Measurements from ENCODE around the gene APOL3.
"Not testable (repeated sequence)": the region's sequence is repeated elsewhere in the genome, so short reads cannot be mapped to it uniquely, and the experiment has no call there.

APOL3 gene, protein sequence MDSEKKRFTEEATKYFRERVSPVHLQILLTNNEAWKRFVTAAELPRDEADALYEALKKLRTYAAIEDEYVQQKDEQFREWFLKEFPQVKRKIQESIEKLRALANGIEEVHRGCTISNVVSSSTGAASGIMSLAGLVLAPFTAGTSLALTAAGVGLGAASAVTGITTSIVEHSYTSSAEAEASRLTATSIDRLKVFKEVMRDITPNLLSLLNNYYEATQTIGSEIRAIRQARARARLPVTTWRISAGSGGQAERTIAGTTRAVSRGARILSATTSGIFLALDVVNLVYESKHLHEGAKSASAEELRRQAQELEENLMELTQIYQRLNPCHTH

DNA sequence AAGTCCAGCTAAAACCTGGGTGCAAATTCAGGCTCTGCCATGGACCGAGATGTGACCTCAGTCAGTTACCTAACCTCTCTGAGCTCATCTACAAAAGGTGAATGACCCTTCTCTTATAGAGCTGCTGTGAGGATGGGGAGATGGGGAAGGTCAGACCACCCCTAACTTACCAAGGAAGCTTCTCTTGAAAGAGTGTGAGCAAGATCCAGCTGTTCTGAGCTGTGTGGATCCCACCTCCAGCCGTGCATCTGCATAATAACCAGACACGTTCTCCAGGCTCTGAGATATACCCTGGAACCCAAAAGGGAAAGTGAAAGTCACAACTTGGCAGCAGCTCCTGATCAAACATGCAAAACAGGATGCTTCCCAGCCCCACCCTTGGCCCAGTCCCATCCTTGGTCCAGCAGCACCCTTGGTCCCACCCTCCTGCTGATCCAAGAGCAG, at the start of gene APOL3:
TSS of gene APOL3 (minus strand) at position 257 of the 444 bp plus-strand sequence. CDS start 11,700 bp downstream, outside the sequence.
- peak in 1 of 4 experiments; percentile 20 for DNase-seq (ENCODE audit: low read depth in 4 of 4, low spot score in 1 of 4)

DNA sequence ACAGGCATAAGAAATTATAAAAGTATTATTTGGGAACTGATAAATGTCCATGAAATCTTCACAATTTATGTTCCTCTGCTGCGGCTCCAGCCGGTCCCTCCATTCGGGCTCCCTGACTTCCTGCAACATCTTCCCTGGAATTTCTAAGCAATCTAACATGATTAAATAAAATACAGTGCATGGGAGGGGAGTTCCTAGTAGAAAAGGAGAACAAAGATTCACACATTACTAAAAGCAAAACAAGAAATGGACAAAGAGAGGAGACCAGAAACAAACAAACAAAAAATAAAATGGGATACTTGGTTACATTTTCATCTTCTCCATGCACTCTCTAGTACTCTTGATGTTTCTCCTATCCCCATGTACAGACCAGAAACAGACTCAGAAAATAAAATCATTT, 49.7 kb upstream of the APOL3 start:
- DNase-seq (ENCODE audit: low read depth in 4 of 4, low spot score in 1 of 4): no peak

DNA sequence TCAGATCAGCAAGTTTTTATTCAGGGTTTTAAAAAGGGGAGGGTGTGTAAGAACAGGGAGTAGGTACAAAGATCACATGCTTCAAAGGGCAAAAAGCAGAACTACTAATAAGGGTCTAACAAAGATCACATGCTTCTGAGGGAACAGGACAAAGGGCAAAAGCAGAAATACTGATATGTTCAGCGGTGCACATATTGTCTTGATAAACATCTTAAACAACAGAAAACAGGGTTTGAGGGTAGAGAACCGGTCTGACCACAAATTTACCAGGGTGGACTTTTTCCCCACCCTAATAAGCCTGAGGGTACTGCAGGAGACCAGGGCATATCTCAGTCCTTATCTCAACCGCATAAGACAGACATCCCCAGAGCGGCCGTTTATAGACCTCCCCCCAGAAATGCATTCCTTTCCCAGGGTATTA, 48.9 kb upstream of the APOL3 start:
- not testable (repeated sequence) for DNase-seq (ENCODE audit: low read depth in 4 of 4, low spot score in 1 of 4)

DNA sequence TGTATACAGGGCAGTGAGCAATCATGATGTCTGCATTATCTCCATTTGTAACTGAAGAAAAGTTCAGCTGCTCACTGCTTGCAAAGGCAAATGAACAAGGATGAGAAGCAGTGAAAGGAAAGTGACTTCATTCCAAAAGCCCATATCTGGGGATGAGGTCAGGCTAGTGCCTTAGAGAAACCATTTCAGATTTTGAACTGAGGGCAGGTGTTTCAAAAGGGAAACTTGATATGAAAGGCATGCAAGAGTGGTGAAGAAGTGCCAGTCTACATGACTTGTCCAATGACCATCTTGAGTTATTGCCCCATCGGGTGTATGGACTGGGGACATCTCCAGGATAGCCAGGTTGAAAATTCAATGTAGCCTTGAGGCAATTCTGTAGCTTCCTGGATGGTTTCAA, 48.4 kb upstream of the APOL3 start:
- no peak for DNase-seq (ENCODE audit: low read depth in 4 of 4, low spot score in 1 of 4)

DNA sequence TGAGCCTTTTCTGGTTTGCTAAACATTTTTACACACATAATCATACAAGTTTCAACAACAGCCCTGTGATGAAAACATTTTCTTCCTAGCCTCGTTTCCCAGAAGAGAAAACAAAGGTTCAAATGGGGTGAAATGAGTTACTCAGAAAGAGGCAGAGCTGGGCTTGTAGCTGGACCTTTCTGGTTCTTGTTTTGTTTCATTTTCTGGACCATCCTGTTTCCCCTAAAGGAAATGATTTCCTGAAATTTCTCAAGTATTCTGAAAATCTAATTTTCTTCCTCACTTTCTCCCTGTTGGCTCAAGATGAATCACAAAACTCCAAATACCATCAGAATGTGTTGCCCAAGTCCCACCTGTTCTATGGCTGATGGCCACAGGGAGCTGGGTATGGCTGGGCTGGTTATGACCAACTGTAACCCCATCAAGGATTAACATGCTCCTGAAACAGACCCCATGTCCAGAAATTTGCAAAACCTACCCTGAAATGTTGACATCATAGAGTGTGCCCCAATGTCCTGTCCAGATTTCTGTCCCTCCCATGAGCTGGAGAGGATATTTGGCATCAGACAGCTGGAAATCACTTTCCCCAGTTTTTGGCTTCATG, 47.7 kb upstream of the APOL3 start:
- no peak for DNase-seq (ENCODE audit: low read depth in 4 of 4, low spot score in 1 of 4)

DNA sequence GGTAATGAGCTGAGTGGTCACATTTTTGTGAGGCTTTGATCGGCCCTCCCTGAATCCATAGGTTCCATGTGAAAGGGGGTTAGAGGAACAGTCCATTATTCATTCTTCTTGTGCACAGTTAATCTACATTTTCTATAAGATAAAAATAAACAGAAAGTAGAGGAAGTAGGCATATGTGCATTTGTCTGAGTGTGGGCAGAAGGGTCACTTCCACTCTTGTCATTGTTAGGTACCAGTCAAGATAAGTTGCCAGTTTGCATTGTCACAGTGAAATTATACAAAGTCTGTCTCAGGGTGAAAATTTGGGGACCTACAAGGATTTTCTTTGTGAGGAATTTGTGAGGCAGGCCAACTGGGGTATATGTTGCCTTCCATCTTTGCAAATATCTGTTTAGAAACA, 45.7 kb upstream of the APOL3 start:
- DNase-seq (ENCODE audit: low read depth in 4 of 4, low spot score in 1 of 4): no peak

DNA sequence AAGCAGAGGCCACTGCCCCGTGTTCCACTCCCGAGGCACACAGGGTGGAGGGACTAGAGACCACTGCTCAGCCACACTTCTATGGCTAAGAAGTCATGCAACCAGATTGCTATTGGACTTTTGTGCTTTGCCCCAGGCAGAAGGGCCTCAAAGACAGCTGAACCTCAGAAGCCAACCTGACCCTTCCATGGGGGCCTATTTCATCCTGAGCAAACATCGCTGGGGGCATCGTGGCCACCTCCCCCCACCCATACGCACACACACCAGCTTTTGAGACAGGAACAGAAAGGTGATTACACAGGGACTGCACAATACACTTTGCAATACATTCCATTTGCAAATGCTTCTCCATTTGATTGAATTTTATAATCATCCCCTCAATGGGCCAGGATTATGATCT, 45.0 kb upstream of the APOL3 start:
- DNase-seq (ENCODE audit: low read depth in 4 of 4, low spot score in 1 of 4): not testable (repeated sequence)

DNA sequence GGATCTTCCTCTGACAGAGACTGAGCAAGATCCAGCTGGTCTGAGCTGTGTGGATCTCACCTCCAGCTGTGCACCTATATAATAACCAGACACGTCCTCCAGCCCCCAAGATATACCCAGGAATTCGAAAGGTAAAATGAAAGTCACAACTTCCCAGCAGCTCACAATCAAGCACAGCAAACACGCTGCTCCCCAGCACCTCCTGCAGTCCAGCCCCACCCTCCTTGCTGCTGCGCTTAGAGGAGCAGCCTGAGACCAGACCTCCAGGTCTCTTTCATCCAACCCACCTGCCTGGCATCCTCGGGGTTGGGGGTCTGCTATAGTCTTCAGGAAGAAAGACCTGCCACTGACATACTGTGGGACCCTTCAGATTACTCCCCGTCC, 44.1 kb upstream of the APOL3 start:
- no peak for DNase-seq (ENCODE audit: low read depth in 4 of 4, low spot score in 1 of 4)

DNA sequence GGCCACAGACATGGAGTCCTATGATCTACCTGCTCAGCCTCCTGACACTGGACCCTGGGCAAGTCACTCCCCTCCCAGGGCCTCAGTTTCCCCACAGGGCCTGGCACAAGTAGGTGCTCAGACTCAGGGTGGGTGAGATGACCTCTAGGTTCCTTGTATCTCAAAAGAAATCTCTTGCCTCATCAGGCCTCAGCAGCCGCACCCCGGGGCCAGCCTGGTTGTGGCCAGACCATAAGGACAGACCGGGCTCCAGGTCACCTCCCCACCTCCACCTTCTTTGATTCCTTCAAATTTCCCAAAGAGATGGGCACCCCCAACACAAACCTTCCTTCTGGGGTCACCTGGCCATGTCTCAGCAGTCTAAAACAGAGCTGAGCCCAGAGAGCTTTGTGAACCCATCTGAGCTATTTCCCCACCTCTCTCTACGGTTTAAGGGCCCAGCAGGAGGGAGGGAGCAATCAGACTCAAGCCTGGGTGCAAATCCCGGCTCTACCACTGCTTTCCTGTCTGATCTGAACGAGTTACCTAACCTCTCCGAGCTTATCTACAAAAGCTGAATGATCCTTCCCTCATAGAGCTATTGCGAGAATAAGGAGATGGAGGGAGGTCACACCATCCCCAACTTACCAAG, 43.6 kb upstream of the APOL3 start:
- no peak for DNase-seq (ENCODE audit: low read depth in 4 of 4, low spot score in 1 of 4)

DNA sequence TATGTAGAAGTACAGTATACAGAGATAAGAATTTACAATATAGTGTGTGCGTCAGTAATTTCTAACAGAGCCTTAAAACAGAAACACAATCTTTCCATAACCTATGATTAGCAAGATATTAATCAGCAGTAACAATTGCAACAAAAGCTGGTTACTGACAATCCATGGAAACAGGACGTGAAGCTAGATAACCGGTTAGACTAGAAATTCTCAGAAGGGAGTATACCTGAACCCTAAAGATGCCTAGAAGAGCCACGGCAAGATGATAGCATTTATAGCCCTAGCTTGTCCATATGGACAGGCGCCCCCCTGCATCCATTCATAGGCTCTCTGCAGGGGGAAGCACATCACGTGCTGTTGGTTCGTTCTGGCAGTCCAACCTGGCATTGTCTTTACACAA, 42.9 kb upstream of the APOL3 start:
- DNase-seq (ENCODE audit: low read depth in 4 of 4, low spot score in 1 of 4): not testable (repeated sequence)

DNA sequence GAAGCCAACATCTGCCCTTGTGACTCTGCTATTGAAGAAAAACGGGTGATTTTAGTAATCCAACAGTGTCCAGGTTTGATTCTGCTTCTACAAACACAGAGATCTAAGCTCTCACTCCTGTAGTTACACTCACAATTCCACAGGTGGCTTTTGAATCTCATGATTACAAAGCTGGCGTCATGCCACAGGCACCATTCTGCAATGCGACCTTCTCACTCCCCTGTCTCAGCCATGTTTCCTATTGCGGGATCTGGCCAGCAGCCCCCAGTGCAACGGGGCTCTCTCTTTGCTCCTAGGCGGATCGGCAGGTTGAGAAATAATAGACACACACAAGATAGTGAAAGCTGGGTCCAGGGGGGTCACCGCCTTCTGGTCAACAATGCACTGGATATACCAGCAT, 42.4 kb upstream of the APOL3 start:
- DNase-seq (ENCODE audit: low read depth in 4 of 4, low spot score in 1 of 4): not testable (repeated sequence)

DNA sequence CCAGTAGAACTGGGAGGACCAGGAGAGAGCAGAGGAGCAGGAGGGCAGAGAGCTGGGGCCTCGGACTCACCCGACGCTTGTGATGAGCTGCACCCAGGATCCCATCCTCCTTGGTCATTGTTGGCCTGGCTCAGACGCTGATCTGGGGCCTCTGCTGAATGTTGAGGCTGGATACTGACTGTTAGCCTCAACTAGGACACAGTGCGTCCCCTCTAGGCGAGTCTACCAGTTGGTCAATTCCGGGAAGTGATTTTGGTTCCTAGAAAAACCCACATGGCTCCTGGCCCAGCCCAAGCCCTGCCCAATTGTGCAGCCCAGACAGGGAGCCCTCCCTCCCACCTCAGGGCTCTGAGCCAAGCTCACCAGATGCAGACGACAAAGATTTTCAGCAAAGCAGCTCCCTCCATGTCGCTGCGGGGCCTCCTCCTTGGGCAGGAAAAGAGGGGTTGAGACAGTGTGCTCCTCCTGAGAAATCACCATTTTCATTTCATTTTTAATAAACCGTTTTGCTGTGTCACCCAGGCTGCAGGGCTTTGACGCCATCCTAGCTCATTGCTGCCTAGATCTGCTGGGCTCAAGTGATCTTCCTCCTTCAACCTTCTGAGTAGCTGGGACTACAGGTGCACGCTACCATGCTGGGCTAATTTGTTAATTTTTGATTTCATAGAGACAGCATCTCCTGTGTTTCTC, 41.2 kb upstream of the APOL3 start, which contains the start of gene APOL4:
TSS of gene APOL4 (minus strand) at position 180 of the 690 bp plus-strand sequence. CDS start at position 105, 75 bp downstream.
- DNase-seq (ENCODE audit: low read depth in 4 of 4, low spot score in 1 of 4): no peak

DNA sequence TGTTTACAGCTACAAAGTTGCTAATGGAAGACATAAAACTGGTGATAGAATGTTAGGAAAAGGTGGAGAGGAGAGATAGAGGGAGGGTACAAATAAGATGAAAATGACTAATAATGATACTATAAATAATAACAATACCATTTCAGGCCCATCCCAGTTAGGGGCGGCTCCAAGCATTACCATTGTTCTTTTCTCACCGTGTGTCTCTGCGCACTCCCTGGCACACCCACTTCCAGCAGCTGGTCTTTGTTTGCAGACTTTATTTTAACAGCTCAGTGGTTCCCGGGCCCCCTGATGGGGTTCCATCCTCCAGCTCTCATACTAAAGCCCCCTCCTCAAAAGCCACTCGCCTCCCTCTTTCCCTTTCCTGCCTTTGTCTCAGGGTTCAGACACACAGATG, 40.5 kb upstream of the APOL3 start:
- DNase-seq (ENCODE audit: low read depth in 4 of 4, low spot score in 1 of 4): not testable (repeated sequence)

DNA sequence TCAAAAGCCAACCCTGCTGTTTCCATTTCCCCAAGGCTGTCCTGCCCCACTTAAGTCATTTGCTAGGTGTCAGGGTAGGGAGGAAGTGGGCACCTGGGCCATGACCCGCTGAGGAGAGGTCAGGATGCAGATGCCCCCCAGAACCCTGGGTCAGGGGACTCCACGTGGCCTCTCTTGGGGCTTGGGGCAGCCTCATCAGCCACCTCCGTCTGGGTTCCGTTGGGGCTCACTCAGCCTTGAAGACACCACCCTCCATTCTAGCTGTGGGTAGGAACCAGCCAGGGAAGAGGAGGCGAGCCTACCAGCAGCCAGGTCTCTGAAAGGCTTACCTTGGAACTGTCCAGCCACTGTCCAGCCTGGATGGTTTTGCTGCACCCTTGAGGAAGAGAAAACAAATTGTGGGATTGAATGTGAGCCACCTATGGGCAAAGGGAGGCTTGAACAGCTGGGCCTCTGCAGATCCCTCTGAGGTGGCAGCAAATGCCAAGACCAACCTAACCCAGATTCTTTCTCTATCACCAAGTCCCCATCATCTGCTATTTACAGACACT, 38.5 kb upstream of the APOL3 start:
- DNase-seq (ENCODE audit: low read depth in 4 of 4, low spot score in 1 of 4): no peak

DNA sequence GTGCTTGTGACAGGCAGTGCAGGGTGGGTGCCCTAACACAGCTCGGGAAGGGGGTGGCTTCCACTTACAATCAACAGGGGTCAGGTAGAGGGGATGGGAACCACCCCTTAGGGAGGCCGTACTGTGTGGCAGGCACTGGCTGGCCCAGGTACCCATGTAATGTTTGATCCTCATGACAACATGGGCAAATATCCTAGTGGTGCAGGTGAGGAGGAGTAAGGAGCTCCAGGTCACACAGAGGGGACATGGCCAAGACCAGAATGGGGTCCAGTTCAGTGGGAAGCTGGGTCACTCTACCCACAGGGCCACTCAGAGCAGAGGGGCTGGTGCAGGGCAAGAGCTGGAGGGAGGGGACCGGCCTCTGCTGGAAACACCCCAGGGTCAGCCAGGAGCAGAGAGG, 38.0 kb upstream of the APOL3 start:
- DNase-seq (ENCODE audit: low read depth in 4 of 4, low spot score in 1 of 4): no peak

DNA sequence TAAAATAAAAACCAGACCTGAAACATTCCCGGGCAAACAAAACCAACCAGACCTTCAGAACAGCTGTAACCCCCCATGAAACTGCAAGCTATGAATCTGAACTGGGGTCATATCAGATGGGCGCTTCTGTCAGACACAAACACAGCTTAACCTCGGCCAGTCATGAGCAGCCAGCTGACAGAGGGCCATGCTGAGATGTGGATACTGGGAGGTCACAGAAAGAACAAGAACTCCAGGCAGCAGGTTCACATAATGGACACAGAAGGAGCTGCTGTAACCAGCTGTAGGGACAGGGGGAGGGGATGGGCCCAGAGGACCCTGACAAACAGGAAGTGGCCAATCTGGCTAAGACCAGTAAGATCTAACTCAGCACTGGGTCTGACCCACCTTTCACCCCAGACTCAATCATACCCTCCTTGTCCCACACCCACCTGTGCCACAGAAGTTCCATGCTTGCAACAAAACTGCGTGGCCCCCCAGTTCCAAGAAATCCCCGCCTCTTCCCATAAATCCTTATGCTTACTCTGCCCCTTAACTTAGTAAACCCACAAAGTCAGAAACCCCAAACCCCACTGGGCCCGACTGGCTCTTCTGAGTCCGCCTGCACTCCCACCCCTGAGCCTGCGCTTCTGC, 37.1 kb upstream of the APOL3 start:
- DNase-seq (ENCODE audit: low read depth in 4 of 4, low spot score in 1 of 4): peak in 1 of 4 experiments; percentile 4

DNA sequence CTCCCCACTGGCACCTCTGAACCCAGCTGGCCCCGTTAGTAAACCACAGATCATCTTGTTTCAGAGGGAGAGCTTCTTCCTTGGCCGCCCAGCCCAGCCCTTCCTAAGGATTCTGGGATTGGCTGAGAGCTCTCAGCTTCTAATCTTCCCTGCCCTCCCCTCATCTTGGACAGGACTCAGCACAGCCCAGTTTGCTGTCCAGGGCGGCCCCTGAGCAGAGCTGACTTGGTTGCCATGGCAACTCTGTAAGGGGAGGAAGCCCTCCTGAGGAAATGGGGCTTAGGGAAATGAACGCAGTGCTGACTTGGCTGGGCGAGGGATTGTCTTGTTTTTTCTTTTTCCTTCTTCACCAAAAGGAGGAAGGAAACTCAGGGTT, 36.5 kb upstream of the APOL3 start:
- DNase-seq (ENCODE audit: low read depth in 4 of 4, low spot score in 1 of 4): no peak

DNA sequence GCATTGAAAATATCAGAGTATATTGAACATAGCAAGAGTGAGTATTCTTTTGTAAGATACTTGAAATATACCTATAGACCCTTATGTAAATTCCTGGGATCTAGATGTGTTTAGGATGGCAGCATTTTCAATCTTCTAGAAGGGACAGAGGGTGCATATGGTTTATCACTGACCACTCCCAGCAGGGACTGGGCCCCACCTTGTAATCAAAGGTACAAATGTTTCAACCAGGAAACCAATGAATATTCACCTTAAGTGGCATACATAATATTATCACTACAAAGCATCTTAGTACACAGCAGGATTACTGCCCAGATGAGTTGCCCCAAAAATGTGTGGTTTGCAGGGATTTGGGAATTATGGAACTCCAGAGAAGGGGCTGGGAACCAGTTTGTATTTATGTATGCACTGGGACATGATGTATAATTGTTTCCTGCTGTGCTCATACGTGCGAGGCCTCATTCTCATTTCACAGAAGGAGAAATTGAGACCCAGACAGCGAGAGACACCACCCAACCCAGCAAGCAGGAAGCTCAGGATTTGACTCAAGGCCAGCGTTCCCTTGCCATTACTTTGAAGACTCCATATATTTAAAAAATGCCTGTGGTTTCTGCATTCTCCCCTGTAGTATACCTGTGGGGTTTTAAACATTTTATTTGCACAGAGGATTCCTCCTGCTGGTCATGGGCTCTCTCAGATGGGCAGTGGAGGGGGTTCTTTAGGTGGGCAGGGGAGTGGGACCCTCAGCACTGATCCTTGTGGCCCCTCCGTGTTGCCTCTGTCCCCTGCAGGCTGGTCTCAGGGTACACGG, 35.9 kb upstream of the APOL3 start:
- DNase-seq (ENCODE audit: low read depth in 4 of 4, low spot score in 1 of 4): no peak

DNA sequence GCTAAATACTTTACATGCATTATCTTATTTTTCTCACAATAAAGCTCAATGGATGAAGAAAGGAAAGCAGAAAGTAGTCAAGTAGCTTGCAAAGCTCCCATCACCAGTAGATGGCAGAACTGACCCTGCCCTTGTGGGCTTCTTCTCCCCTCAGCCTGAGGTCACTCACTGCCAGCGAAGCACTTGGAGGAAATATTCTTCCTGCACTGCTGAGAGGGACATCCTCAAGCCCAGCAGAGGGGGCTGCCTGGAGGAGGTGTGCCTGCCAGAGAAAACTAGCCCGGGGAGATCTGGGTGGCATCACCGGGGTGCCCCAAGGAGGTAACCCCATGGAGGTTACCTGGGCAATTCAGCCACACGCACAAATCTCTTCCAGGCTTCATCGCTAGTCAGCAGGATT, 34.4 kb upstream of the APOL3 start:
- DNase-seq (ENCODE audit: low read depth in 4 of 4, low spot score in 1 of 4): peak in 1 of 4 experiments; percentile 9

DNA sequence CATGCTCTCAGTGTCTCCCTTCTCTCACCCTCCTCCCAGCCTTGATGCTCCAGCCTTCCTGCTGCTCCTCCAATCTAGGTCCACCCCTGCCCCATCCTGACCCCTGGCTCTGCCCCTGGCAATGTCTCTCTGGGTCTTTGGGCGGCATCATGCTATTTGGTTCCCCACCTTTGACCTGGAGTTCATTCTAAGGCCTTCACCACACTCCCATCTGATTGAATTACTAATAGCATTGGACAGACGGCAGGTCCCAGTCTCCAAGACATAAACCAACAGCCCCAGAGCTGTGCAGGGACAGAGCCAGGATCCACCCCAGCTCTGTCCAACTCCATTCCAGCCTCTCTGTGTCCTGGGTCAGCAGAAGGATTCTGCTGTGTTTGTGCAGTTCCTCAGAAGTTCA, 33.8 kb upstream of the APOL3 start:
- no peak for DNase-seq (ENCODE audit: low read depth in 4 of 4, low spot score in 1 of 4)

Measured in stimulated activated CD4-positive, alpha-beta T cell treated with anti-CD3 and anti-CD28 coated beads, Interleukin-1b, Interleukin-23, amount 100 ng/mL, for 24 hours (primary cell).